GM06990 (cell line): ENCODE data around the gene PCDHA8.
"Not testable (repeated sequence)": the region's sequence is repeated elsewhere in the genome, so short reads cannot be mapped to it uniquely, and the experiment has no call there.

ENCODE experiments used
- DNase-seq: peaks from one replicate; pipeline ENCODE4 v3.0.0-alpha.2; 2011; ENCODE audit not compliant: insufficient read length; ENCODE audit errors: extremely low read depth
- H3K27me3 ChIP-seq: replicated peaks from 2 replicates; pipeline ENCODE4 v1.6.0; 2011; ENCODE audit warnings: low read length; ENCODE audit not compliant: control insufficient read depth, insufficient read depth
- H3K36me3 ChIP-seq: 2 replicates; pipeline ENCODE4 v1.5.1; 2011; ENCODE audit warnings: low read length; ENCODE audit not compliant: control insufficient read depth, insufficient read depth
- H3K4me3 ChIP-seq: replicated peaks from 2 replicates; pipeline ENCODE4 v1.5.1; 2011; ENCODE audit warnings: low read depth, mild to moderate bottlenecking, control low read depth, low read length
- CTCF ChIP-seq: IDR thresholded peaks from 2 replicates; pipeline ENCODE4 v1.5.1; 2011; ENCODE audit warnings: low read length, control low read depth, mild to moderate bottlenecking, inconsistent platforms; ENCODE audit not compliant: insufficient read depth, poor library complexity, severe bottlenecking

Gene PCDHA8

GRCh38 chr5:140808889-140809291 lies 32.1 kb upstream of the PCDHA8 start:
- DNase-seq, result no peak
- TF ChIP-seq CTCF, result no peak
- no peaks in the 10 kb centered on the region for H3K36me3 ChIP-seq
- H3K4me3 ChIP-seq, result no peak overlapping the region
- no peaks in the 10 kb centered on the region for H3K27me3 ChIP-seq

DNA sequence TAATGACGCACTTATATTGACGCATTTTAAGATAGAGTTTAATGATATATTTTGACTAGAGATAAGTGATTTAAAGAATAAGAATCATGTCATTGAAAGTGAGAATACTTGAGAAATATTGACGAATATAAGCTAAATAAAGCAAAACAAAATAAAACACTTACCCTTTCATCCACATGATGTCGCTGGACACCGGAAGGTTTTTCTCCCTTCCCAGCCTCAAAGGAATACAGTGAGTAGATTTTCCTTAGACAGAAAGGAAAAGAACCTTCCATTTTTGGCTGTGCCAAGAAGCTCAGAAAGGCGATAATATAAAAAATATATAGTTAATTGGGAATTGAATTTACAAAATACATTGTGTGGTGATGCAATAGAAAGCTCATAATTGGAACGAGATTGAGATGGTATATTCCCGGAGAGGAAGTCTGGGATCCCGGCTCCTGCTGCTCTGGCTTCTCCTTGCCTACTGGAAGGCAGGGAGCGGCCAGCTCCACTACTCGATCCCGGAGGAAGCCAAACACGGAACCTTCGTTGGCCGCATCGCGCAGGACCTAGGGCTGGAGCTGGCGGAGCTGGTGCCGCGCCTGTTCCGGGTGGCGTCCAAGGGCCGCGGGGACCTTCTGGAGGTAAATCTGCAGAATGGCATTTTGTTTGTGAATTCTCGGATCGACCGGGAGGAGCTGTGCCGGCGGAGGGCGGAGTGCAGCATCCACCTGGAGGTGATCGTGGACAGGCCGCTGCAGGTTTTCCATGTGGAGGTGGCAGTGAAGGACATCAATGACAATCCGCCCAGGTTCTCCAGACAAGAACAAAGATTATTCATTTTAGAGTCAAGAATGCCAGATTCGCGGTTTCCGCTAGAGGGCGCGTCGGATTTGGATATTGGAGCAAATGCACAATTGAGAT lies 19.4 kb upstream of the PCDHA8 start, which contains the start of gene PCDHA5:
Gene PCDHA5, plus strand, starts transcription at position 239 of the 906 bp plus-strand sequence.
- TF ChIP-seq CTCF, result peak; percentile 8
- DNase-seq, result no peak
- H3K36me3 ChIP-seq, result no peaks in the 10 kb centered on the region
- H3K4me3 ChIP-seq, result no peak within 1 kb of the TSS
- H3K27me3 ChIP-seq, result no peaks in the 10 kb centered on the region

DNA sequence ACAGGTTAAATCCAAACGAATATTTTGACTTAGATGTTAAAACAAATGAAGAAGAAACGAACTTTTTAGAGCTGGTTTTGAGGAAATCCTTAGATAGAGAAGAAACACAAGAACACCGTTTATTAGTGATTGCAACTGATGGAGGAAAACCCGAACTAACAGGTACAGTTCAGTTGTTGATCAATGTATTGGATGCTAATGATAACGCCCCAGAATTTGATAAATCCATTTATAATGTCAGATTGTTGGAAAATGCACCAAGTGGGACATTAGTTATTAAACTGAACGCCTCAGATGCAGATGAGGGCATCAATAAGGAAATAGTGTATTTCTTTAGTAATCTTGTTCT lies 18.7 kb upstream of the PCDHA8 start:
- no peak overlapping the region for H3K4me3 ChIP-seq
- H3K27me3 ChIP-seq, result no peaks in the 10 kb centered on the region
- DNase-seq, result no peak
- no peak for TF ChIP-seq CTCF
- H3K36me3 ChIP-seq, result no peaks in the 10 kb centered on the region

- not testable (repeated sequence) for H3K4me3 ChIP-seq, H3K27me3 ChIP-seq, DNase-seq, H3K36me3 ChIP-seq
These were observed 18.0 kb upstream of the PCDHA8 start for GRCh38 chr5:140822969-140823368.

GRCh38 chr5:140823475-140823874 lies 17.5 kb upstream of the PCDHA8 start:
- DNase-seq, result no peak
- Histone ChIP-seq H3K36me3 (no peaks in the 10 kb centered on the region), H3K4me3 (no peak overlapping the region), H3K27me3 (no peaks in the 10 kb centered on the region)
- TF ChIP-seq CTCF, result no peak

- Histone ChIP-seq H3K36me3 (no peaks in the 10 kb centered on the region), H3K27me3 (no peaks in the 10 kb centered on the region), H3K4me3 (no peak within 1 kb of the TSS)
- no peak for DNase-seq
- TF ChIP-seq CTCF, result no peak
These were observed 13.2 kb upstream of the PCDHA8 start, which contains the start of gene PCDHA6 for GRCh38 chr5:140827704-140828361. PCDHA6 (plus strand) TSS chr5:140827960; CDS start chr5:140828092, 132 bp downstream.
